Muscle of leg (tissue), 11 donors: ENCODE data around the gene RAD21L1. TPM values are rescaled to one million over a fixed set of nuclear protein-coding genes. Genes with fewer than 3 reads are reported as not detected.
"Not testable (repeated sequence)": the region's sequence is repeated elsewhere in the genome, so short reads cannot be mapped to it uniquely, and the experiment has no call there.

Source experiments
- DNase-seq: peaks from one replicate; pipeline ENCODE4 v3.0.0; 2013
- H3K27ac ChIP-seq: one replicate; pipeline ENCODE4 v1.5.1; 2013; ENCODE audit warnings: mild to moderate bottlenecking, low read length, control low read depth
- H3K27me3 ChIP-seq: one replicate; pipeline ENCODE4 v1.6.1; 2013; ENCODE audit warnings: low read length; ENCODE audit not compliant: control insufficient read depth, insufficient read depth
- H3K36me3 ChIP-seq: one replicate; pipeline ENCODE4 v1.6.1; 2013; ENCODE audit warnings: low read length; ENCODE audit not compliant: control insufficient read depth, insufficient read depth
- H3K4me1 ChIP-seq: one replicate; pipeline ENCODE4 v1.6.1; 2013; ENCODE audit warnings: low read length; ENCODE audit not compliant: control insufficient read depth, insufficient read depth
- H3K4me3 ChIP-seq: one replicate; pipeline ENCODE4 v1.5.1; 2013; ENCODE audit warnings: low read length, control low read depth
- H3K9me3 ChIP-seq: replicated peaks from 2 replicates; pipeline ENCODE4 v1.6.1; 2013; ENCODE audit warnings: low read depth, low read length; ENCODE audit not compliant: control insufficient read depth
- WGBS: methylation state at CpG from one replicate; pipeline ENCODE4 v1.1.5; 2013; ENCODE audit warnings: missing lambda C conversion rate; ENCODE audit not compliant: insufficient coverage; 5-methylcytosine and 5-hydroxymethylcytosine counted together
- polyA plus RNA-seq, 8 donors: library from polyadenylated mRNA; unstranded; fragments of 120-200 nt; gene quantifications; one replicate each; pipeline versions ENCODE4 v1.2.1 to v1.2.3, GENCODE V29; 2013; ENCODE audit warnings: inconsistent platforms in 1 of 8, low replicate concordance in 1 of 8; ENCODE audit not compliant: insufficient read length in 8 of 8, insufficient read depth in 1 of 8
- total RNA-seq: library from RNA; stranded (reverse); fragments of 120-200 nt; gene quantifications from one replicate; pipeline ENCODE4 v1.2.4, GENCODE V29; 2013

The RAD21L1 gene
- total and polyA plus RNA-seq, 9 donors: not detected

DNA sequence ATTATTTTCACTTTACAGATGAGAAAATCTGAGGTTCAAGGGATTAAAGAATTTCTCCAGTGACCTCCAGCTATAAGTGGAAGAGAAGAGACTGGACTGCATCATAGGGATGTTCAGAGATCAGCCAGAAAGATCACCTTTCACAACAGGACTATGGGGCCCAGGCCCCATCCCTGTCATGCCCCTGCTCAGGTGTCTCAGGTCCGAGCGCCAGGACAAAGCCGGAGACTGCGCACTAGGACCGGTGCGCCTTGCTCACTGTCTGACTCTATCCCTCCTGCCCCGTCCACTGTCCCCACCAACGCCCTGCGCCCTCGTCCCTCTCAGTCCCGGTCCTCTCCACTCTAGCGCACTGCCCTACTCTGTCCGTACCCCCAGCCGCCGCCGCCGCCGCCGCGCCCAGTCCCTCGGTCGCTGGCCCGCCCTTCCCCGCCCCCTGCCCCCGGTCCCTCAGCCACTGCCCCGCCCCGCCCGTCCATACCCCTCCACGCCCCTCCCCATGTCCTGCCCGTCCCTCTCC, 521 bp upstream of the RAD21L1 start:
- WGBS: 1% methylated on average over 20 of the region's 30 CpGs
- H3K9me3 ChIP-seq: no peaks in the 10 kb centered on the region
- no peak overlapping the region for H3K27ac ChIP-seq
- DNase-seq: no peak
- peak overlapping the region; percentile 10 for H3K4me3 ChIP-seq
- peaks cover 7% of the 10 kb centered on the region for H3K4me1 ChIP-seq
- H3K36me3 ChIP-seq: no peaks in the 10 kb centered on the region
- peaks cover 24% of the 10 kb centered on the region for H3K27me3 ChIP-seq

DNA sequence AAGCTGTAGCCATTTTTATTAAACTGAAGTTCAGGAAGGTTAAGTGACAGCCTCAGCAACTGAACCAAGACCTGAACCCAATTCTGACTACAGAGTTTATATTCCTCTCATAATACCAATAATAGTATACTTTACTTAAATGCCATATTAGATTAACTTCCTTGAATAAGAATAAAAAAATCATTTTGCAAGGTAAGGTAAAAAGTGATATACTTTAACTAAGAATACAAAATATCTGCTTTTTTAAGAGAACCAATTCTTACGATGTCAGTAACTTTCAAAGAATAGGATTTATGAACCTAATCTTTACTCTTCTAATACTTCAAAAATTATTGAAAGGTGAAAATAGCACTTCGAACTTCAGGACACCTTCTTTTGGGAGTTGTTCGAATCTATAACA, 3.7 kb downstream of the RAD21L1 start:
- no peak for DNase-seq
- Histone ChIP-seq H3K4me1 (peaks cover 7% of the 10 kb centered on the region), H3K36me3 (no peaks in the 10 kb centered on the region), H3K9me3 (no peaks in the 10 kb centered on the region), H3K27ac (no peak overlapping the region), H3K4me3 (no peak overlapping the region), H3K27me3 (peaks cover 19% of the 10 kb centered on the region)
- WGBS: no CpG with 5 or more reads among the region's 3 CpGs

DNA sequence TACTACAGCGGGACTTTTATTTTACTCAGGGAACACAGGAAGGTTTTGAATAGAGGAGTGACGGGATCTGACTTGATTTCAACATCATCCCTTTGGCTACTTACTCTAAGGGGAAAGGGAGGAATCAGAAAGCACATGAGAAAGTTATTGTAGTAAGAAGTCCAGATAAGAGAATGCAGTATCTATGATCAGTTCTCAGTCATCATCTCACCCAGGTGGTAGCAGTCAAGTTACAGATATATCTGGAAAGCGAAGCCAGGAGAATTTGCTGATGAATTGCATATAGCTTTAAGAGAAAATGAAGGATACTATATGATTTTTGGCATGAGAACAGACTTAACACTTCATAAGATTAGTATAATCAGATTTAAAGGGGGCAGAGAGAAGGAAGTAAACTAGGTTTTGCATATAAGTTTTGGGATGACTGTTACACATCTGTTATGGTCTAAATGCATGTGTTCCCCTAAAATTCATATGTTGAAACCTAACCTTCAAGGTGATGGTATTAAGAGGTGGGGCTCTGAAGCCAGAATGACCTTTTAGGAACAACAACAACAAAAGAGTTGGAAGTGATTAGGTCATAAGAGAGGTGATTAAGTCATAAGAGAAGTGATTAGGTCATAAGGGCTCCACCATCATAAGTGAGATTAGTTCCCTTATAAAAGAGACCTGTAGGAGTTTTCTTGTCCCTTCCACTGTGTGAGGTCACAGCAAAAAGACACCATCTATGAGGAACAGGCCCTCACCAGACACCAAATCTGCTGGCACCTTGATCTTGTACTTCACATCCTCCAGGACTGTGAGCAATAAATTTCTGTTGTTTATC, 6.7 kb downstream of the RAD21L1 start:
- DNase-seq: no peak
- Histone ChIP-seq H3K27ac (no peak overlapping the region), H3K4me1 (no peaks in the 10 kb centered on the region), H3K27me3 (peaks cover 2% of the 10 kb centered on the region), H3K9me3 (no peaks in the 10 kb centered on the region), H3K36me3 (no peaks in the 10 kb centered on the region), H3K4me3 (no peak overlapping the region)
- WGBS: no CpG with 5 or more reads among the region's 3 CpGs

DNA sequence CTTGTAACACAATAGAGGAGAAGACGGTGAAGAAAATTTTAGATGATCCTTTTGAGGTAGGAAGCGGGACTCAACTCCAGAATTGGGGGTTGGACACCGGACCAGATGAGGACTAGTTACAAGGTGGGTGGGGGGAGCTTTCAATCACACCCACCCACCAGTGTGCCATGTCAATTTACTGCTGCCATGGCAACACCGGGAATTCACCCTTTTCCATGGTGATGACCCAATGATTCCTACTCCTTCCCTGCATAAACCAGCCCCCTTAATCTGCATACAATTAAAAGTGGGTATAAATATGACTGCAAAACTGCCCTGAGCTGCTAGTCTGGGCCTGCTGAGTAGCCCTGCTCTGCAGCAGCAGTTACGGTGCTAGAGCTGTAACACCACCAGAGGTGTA, 14.7 kb downstream of the RAD21L1 start:
- H3K4me1 ChIP-seq: no peaks in the 10 kb centered on the region
- no peak for DNase-seq
- H3K4me3 ChIP-seq: no peak overlapping the region
- WGBS: 50% methylated on average over 1 of the region's 5 CpGs
- H3K9me3 ChIP-seq: no peaks in the 10 kb centered on the region
- H3K27ac ChIP-seq: no peak overlapping the region
- H3K27me3 ChIP-seq: no peaks in the 10 kb centered on the region
- H3K36me3 ChIP-seq: no peaks in the 10 kb centered on the region

DNA sequence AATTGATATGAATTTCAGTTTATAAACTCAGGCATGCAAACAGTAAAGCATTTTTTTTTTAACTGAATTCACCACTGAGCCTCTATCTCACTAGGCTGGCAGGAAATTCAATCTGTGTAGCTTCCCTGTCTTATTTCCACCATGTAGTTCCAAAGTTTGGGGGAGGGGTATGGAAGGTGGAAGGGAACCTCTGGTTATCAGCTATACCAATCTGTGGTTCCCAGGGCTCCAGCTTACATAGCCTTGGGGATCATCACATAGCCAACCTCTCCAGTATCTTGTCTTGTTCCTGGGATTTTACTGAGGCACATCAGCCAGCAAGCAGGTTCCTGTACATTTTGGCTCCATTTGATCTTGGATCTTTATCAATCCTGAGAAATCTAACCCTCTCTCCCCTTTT, 15.6 kb downstream of the RAD21L1 start:
- H3K36me3 ChIP-seq: no peaks in the 10 kb centered on the region
- no peak overlapping the region for H3K4me3 ChIP-seq
- no peaks in the 10 kb centered on the region for H3K9me3 ChIP-seq
- no peak overlapping the region for H3K27ac ChIP-seq
- DNase-seq: no peak
- no peaks in the 10 kb centered on the region for H3K4me1 ChIP-seq
- H3K27me3 ChIP-seq: no peaks in the 10 kb centered on the region

DNA sequence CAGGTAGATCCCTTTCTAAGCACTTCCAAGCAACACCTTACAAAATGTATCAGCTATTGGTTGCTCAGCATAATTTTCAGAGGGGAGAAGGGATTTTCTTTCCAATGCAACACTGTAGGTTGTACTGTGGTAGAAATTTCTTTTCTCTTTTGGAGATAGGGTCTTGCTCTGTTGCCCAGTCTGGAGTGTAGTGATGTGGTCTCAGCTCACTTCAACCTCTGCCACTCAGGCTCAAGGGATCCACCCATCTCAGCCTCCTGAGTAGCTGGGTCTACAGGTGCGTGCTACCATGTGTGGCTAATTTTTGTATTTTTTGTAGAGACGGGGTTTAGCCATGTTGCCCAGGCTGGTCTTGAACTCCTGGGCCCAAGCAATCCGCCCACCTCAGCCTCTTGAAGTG, 16.3 kb downstream of the RAD21L1 start:
- Histone ChIP-seq H3K27me3 (no peaks in the 10 kb centered on the region), H3K4me3 (no peak overlapping the region), H3K9me3 (no peaks in the 10 kb centered on the region), H3K27ac (no peak overlapping the region), H3K4me1 (no peaks in the 10 kb centered on the region), H3K36me3 (no peaks in the 10 kb centered on the region)
- no peak for DNase-seq
- WGBS: no CpG with 5 or more reads among the region's 3 CpGs

DNA sequence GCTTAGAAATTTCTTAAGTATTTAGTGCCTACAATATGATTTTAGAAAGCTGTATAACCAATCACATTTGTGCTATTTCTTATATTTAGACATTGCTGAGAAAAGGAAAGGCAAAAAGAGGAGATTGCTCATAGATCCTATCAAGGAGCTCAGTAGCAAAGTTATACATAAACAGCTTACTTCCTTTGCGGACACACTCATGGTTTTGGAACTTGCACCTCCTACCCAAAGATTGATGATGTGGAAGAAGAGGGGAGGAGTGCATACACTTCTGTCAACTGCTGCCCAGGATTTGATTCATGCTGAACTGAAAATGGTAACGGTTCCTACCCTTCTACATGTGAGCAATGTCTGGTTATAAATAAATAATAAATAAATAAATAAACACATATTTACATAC, 16.7 kb downstream of the RAD21L1 start:
- no peaks in the 10 kb centered on the region for H3K36me3 ChIP-seq
- H3K27ac ChIP-seq: no peak overlapping the region
- H3K4me1 ChIP-seq: no peaks in the 10 kb centered on the region
- no CpG with 5 or more reads among the region's 2 CpGs for WGBS
- no peak overlapping the region for H3K4me3 ChIP-seq
- no peak for DNase-seq
- no peaks in the 10 kb centered on the region for H3K27me3 ChIP-seq
- H3K9me3 ChIP-seq: no peaks in the 10 kb centered on the region

DNA sequence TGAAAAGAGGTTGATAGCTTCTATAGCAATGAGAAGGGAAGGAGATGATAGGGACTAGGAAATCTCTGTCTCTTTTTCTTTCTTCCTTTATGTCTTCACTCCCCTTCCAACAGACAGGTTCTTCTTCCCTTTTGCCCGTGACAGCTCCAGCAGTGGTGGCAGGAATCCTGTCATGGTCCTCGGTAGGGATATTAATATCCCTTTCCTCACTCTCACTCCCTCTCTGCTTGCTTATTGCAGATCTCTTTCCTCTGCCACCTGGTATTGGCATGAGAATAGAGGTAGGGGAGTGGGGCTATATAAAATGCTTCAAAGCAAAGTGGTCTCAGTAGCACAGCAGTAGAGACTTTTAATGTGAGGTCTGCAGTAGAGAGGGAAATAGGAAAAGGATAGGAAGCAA, 19.7 kb downstream of the RAD21L1 start:
- no peaks in the 10 kb centered on the region for H3K9me3 ChIP-seq
- no peaks in the 10 kb centered on the region for H3K4me1 ChIP-seq
- WGBS: no CpG with 5 or more reads among the region's 2 CpGs
- no peak overlapping the region for H3K4me3 ChIP-seq
- H3K36me3 ChIP-seq: no peaks in the 10 kb centered on the region
- H3K27me3 ChIP-seq: no peaks in the 10 kb centered on the region
- no peak for DNase-seq
- no peak overlapping the region for H3K27ac ChIP-seq

DNA sequence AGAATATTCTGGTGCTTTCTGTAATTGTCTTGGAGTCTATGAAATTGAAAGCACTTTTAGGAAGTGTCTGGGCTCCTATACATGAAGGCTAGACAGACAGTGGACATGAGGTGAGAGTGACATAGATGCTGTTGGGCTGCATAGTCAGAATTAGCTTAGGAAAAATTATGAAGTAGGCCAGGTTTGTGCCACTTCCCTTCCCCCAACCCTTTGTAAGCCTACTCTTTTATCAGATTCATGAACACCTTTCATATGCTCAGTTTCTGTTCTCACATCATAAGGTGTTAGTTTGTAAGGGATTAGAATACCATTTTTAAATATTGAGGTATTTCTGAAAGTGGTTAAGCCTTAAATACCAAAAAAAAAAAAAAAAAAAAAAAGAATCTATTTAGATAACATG, 21.8 kb downstream of the RAD21L1 start:
- no peaks in the 10 kb centered on the region for H3K27me3 ChIP-seq
- DNase-seq: no peak
- no peaks in the 10 kb centered on the region for H3K36me3 ChIP-seq

DNA sequence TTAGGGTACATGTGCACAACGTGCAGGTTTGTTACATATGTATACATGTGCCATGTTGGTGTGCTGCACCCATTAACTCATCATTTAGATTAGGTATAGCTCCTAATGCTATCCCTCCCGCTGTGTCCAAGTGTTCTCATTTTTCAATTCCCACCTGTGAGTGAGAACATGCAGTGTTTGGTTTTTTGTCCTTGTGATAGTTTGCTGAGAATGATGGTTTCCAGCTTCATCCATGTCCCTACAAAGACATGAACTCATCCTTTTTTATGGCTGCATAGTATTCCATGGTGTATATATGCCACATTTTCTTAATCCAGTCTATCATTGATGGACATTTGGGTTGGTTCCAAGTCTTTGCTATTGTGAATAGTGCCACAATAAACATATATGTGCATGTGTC, 24.4 kb downstream of the RAD21L1 start:
- not testable (repeated sequence) for DNase-seq, H3K4me1 ChIP-seq, H3K27me3 ChIP-seq, H3K4me3 ChIP-seq, H3K27ac ChIP-seq, H3K9me3 ChIP-seq, H3K36me3 ChIP-seq
- WGBS: no CpG with 5 or more reads among the region's 2 CpGs

More for the DNA sequence above, 21.8 kb downstream of the RAD21L1 start:
- Histone ChIP-seq H3K4me1 (no peaks in the 10 kb centered on the region), H3K27ac (no peak overlapping the region), H3K9me3 (no peaks in the 10 kb centered on the region), H3K4me3 (no peak overlapping the region)

DNA sequence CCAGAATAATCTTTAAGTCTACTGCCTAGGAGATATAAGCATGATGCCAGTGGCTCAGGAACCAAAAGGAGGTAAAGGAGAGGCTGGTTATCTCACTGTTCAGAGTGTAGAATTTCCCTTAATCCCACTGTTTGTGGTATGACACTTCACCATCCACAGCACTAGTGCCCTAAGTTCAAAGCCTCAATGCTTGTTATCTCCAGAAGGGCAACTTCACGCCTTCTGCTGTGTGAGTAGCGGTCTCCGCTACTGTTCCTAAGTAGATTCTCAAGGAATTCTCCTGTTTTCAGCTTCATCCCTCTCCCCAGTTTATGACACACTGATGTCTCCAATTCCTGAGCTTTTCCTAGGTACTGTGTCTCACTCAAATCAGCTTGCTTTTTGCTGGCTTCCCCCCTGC, 26.6 kb downstream of the RAD21L1 start:
- Histone ChIP-seq H3K9me3 (no peaks in the 10 kb centered on the region), H3K4me1 (no peaks in the 10 kb centered on the region), H3K27ac (no peak overlapping the region), H3K36me3 (no peaks in the 10 kb centered on the region), H3K27me3 (no peaks in the 10 kb centered on the region), H3K4me3 (no peak overlapping the region)
- DNase-seq: no peak
- WGBS: 75% methylated on average over 3 of the region's 3 CpGs
